ENCODE results near the gene PLA2G2D.

DNA sequence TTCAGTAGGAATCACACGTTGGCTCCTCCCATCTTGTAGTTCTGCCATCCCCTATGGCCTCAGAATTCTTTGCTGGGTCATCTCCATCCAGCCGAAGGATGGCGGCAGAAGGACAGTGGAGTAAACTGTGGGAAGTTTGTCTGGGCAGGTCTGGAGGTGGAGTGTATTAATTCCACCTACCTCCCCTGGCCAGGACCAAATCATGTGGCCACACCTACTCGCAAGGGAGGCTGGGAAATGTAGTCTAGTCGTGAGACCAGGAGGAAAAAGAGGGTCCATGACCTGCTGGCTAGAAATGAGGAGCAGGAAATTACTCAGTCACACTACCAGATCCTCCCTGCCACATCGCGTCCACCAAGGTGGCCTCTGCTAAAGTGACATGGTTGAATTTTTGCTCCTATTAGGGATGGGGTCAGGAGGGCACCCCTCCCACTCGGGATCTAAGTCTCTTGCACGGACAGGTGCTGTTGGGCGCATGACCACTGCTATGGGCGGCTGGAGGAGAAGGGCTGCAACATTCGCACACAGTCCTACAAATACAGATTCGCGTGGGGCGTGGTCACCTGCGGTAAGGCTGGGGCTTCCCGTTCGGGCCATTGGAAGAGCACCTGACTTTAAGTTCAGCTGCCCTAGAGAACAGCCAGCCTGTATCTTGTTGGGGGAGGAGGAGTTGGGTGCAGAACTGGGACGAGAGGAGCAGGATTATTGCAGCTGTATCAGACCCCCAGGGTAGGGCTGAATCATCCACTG is 29.8 kb downstream of the PLA2G2D start:
- TF ChIP-seq, protein P1, sequence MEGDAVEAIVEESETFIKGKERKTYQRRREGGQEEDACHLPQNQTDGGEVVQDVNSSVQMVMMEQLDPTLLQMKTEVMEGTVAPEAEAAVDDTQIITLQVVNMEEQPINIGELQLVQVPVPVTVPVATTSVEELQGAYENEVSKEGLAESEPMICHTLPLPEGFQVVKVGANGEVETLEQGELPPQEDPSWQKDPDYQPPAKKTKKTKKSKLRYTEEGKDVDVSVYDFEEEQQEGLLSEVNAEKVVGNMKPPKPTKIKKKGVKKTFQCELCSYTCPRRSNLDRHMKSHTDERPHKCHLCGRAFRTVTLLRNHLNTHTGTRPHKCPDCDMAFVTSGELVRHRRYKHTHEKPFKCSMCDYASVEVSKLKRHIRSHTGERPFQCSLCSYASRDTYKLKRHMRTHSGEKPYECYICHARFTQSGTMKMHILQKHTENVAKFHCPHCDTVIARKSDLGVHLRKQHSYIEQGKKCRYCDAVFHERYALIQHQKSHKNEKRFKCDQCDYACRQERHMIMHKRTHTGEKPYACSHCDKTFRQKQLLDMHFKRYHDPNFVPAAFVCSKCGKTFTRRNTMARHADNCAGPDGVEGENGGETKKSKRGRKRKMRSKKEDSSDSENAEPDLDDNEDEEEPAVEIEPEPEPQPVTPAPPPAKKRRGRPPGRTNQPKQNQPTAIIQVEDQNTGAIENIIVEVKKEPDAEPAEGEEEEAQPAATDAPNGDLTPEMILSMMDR (IDR thresholded peaks at IDR 0.05) = no peak
- TF ChIP-seq EZH2 (IDR thresholded peaks at IDR 0.05) (no peak), EZH2phosphoT487 (IDR thresholded peaks at IDR 0.05) (no peak)
